C4-2B (cell line): ENCODE data around the gene KCNAB3.

ENCODE experiments used
- CTCF ChIP-seq: fragments of 450-650 bp; conservative IDR thresholded peaks from 2 replicates; pipeline ENCODE4 v1.5.1; 2017; ENCODE audit warnings: mild to moderate bottlenecking
- ZFX ChIP-seq: fragments of 450-650 bp; IDR thresholded peaks from 2 replicates; pipeline ENCODE4 v1.6.1; 2017

- TF ChIP-seq CTCF (no peak), ZFX (no peak)
These were observed 31.9 kb downstream of the KCNAB3 start for GRCh38 chr17:7897773-7898172.
